Endothelial cell of umbilical vein (primary cell): Measurements from ENCODE around the gene SLC44A3. TPM values are rescaled to one million over a fixed set of nuclear protein-coding genes. Genes with fewer than 3 reads are reported as not detected.

Experiments
- BruUV-seq: library from RNA; stranded (reverse); fragments of 400-500 nt; replicated peaks from 2 replicates; lab custom pipeline; 2021; lab: Mats Ljungman, UMichigan
- CTCF ChIA-PET: fragments of 300-600, 350-600 bp; sonication (Branson Sonifier 250); formaldehyde crosslinking; loops from one replicate; lab custom pipeline; 2021; ENCODE audit warnings: antibody characterized with exemption, inconsistent platforms; lab: Charles Lee
- POLR2A ChIA-PET: fragments of 300-600, 350-600 bp; sonication (Branson Sonifier 250); formaldehyde crosslinking; loops from one replicate; lab custom pipeline; 2021; ENCODE audit warnings: antibody characterized with exemption, inconsistent platforms; lab: Charles Lee
- DNase-seq: peaks from one replicate; pipeline ENCODE4 v3.0.0-alpha.2; 2011; ENCODE audit warnings: low read depth, low spot score
- FAIRE-seq: peaks from 2 replicates; lab custom pipeline; 2011; peaks lifted over from hg19 to GRCh38; lab: Jason Lieb, UNC
- H2AFZ ChIP-seq: 2 replicates; pipeline ENCODE4 v1.6.0; 2012; ENCODE audit warnings: low read depth, low read length, control low read depth, inconsistent platforms
- H3K27ac ChIP-seq: 2 replicates; pipeline ENCODE4 v1.5.1; 2011; ENCODE audit warnings: low read depth, mild to moderate bottlenecking, control low read depth, low read length, moderate library complexity; ENCODE audit not compliant: insufficient read depth
- H3K27me3 ChIP-seq, 2 experiments: 2 replicates each; pipeline versions ENCODE4 v1.6.0 to v1.6.1; 2011; ENCODE audit warnings: low read length in 2 of 2, mixed read lengths in 1 of 2; ENCODE audit not compliant: control insufficient read depth in 2 of 2, insufficient read depth in 2 of 2
- H3K36me3 ChIP-seq, 2 experiments: 2 replicates in 1 of 2; 3 replicates in 1 of 2; pipeline ENCODE4 v1.5.1; 2011; ENCODE audit warnings: low read length in 2 of 2, mild to moderate bottlenecking in 1 of 2, moderate library complexity in 1 of 2; ENCODE audit not compliant: control insufficient read depth in 2 of 2, insufficient read depth in 2 of 2; ENCODE audit errors: extremely low read depth in 1 of 2
- H3K4me1 ChIP-seq: 3 replicates; pipeline ENCODE4 v1.5.1; 2011; ENCODE audit warnings: mild to moderate bottlenecking, low read length; ENCODE audit not compliant: control insufficient read depth, insufficient read depth; ENCODE audit errors: extremely low read depth
- H3K4me2 ChIP-seq: 2 replicates; pipeline ENCODE4 v1.6.1; 2011; ENCODE audit warnings: low read length, control low read depth, mixed read lengths; ENCODE audit not compliant: insufficient read depth
- H3K4me3 ChIP-seq, 3 experiments: fragments of 200-600 bp in 1 of 3; sonication (generic), shearing (Covaris generic) in 1 of 3; replicated peaks in 1 of 3; 2 replicates each; pipeline ENCODE4 v1.5.1; 2011 to 2016; ENCODE audit warnings: control low read depth in 3 of 3, low read length in 3 of 3, mild to moderate bottlenecking in 2 of 3, inconsistent platforms in 1 of 3, low read depth in 1 of 3, moderate library complexity in 1 of 3; ENCODE audit not compliant: insufficient read depth in 1 of 3
- H3K79me2 ChIP-seq: 2 replicates; pipeline ENCODE4 v1.6.0; 2012; ENCODE audit warnings: low read length, inconsistent platforms; ENCODE audit not compliant: control insufficient read depth, insufficient read depth
- H3K9ac ChIP-seq: replicated peaks from 2 replicates; pipeline ENCODE3; 2011; ENCODE audit warnings: low read length, control low read depth; ENCODE audit not compliant: insufficient read depth; ENCODE audit errors: extremely low read depth
- H3K9me1 ChIP-seq: replicated peaks from 3 replicates; pipeline ENCODE4 v1.6.0; 2011; ENCODE audit warnings: mild to moderate bottlenecking, low read length; ENCODE audit not compliant: control insufficient read depth, insufficient read depth; ENCODE audit errors: extremely low read depth
- H3K9me3 ChIP-seq: replicated peaks from 2 replicates; pipeline ENCODE4 v1.5.1; 2012; ENCODE audit warnings: low read length, inconsistent platforms; ENCODE audit not compliant: control insufficient read depth, insufficient read depth
- H4K20me1 ChIP-seq: replicated peaks from 2 replicates; pipeline ENCODE3; 2011; ENCODE audit warnings: mild to moderate bottlenecking, low read length; ENCODE audit not compliant: control insufficient read depth, insufficient read depth; ENCODE audit errors: extremely low read depth
- CTCF ChIP-seq, 2 donors: IDR thresholded peaks; 1 replicate in 1 of 2; 2 replicates in 1 of 2; pipeline ENCODE4 v1.5.1; 2011; ENCODE audit warnings: low read length in 2 of 2, mild to moderate bottlenecking in 2 of 2, moderate library complexity in 2 of 2, control low read depth in 1 of 2, inconsistent platforms in 1 of 2, low read depth in 1 of 2; ENCODE audit not compliant: insufficient read depth in 1 of 2; ENCODE audit errors: extremely low read depth in 1 of 2
- EZH2 ChIP-seq: IDR thresholded peaks from 2 replicates; pipeline ENCODE4 v1.6.1; 2012; ENCODE audit warnings: borderline replicate concordance, low read depth, mild to moderate bottlenecking, moderate library complexity, low read length, inconsistent platforms; ENCODE audit not compliant: severe bottlenecking
- FOS ChIP-seq: IDR thresholded peaks from 2 replicates; pipeline ENCODE4 v1.6.1; 2011; ENCODE audit warnings: mild to moderate bottlenecking, low read length, moderate library complexity, borderline replicate concordance; ENCODE audit not compliant: insufficient read depth
- GATA2 ChIP-seq: IDR thresholded peaks from 2 replicates; pipeline ENCODE4 v1.7.0; 2011; ENCODE audit warnings: low read depth, mild to moderate bottlenecking, moderate library complexity, mixed read lengths, low read length; ENCODE audit not compliant: insufficient read length, insufficient read depth
- JUN ChIP-seq: IDR thresholded peaks from 2 replicates; pipeline ENCODE4 v1.6.1; 2011; ENCODE audit warnings: borderline replicate concordance, low read depth; ENCODE audit not compliant: insufficient read length, insufficient read depth
- MAX ChIP-seq: IDR thresholded peaks from 2 replicates; pipeline ENCODE4 v1.6.1; 2011; ENCODE audit not compliant: insufficient read depth, insufficient read length
- MYC ChIP-seq: IDR thresholded peaks from one replicate; pipeline ENCODE4 v1.6.1; 2011; ENCODE audit warnings: mild to moderate bottlenecking, low read depth, low read length
- POLR2A ChIP-seq: IDR thresholded peaks from 2 replicates; pipeline ENCODE4 v1.6.1; 2012; ENCODE audit warnings: low read depth, mild to moderate bottlenecking, control low read depth, low read length
- POLR2AphosphoS5 ChIP-seq: IDR thresholded peaks from 2 replicates; pipeline ENCODE4 v1.6.1; 2012; ENCODE audit warnings: low read depth, mild to moderate bottlenecking, control low read depth, low read length, moderate library complexity; ENCODE audit not compliant: insufficient read depth
- dilution Hi-C: fragments of 300-500 bp; cut with MboI; formaldehyde crosslinking; loops from one replicate; pipeline ENCODE4 v1.15.0; 2019; ENCODE audit warnings: low sequenced_read_pairs; ENCODE audit not compliant: extremely low pct_ligation_motif_present
- intact Hi-C: fragments of 100-400 bp; cut with micrococcal nuclease; formaldehyde crosslinking; loops from one replicate; pipeline ENCODE4 v1.10.0; 2022
- polyA plus RNA-seq, 4 experiments: library from polyadenylated mRNA; depleted of rRNA in 3 of 4; stranded (reverse) in 3 of 4; unstranded in 1 of 4; fragments of >200 nt; gene quantifications; 2 replicates each; pipeline versions ENCODE4 v1.2.1 to v1.2.3, GENCODE V29; 2011 to 2012; ENCODE audit warnings: missing spikeins in 1 of 4
- total RNA-seq: library from RNA; stranded (reverse); gene quantifications from 2 replicates; pipeline ENCODE4 v1.2.3, GENCODE V29; 2021

The SLC44A3 gene
- total and polyA plus RNA-seq, 2 donors (not counting 3 experiments of a cell fraction or from before 2014, with no cell fraction given), result 0.29 to 0.42 TPM

GRCh38 chr1:94912263-94913184 is 92.4 kb downstream of the SLC44A3 start:
- dilution Hi-C loops, result loop anchor here (25.0 kb wide), 1 partner anchor 125 kb away; no protein-coding TSS in a partner anchor
- TF ChIP-seq MAX (no peak), GATA2 (no peak), POLR2A (no peak), EZH2 (no peak), JUN (no peak), POLR2AphosphoS5 (no peak), FOS (no peak), CTCF (IDR thresholded peaks at IDR 0.05; ENCODE audit: extremely low read depth in 1 of 2, insufficient read depth in 1 of 2, low read depth in 1 of 2, low read length in 2 of 2) (no peak), MYC (no peak)

More at GRCh38 chr1:94912263-94913184, 92.4 kb downstream of the SLC44A3 start:
- no peak overlapping the region for H2AFZ ChIP-seq
- CTCF ChIA-PET, result interaction anchor here (0.8 to 3.4 kb wide), 6 partner anchors 10 to 131 kb away, joined by 3 to 23 read pairs (median 5); no protein-coding TSS in a partner anchor
- DNase-seq (no peak), FAIRE-seq (no peak)
- peaks cover 93% of the 10 kb centered on the region for H3K79me2 ChIP-seq
- no peak overlapping the region for H3K27ac ChIP-seq
- H3K9me1 ChIP-seq, result no peaks in the 10 kb centered on the region
- H3K4me2 ChIP-seq, result no peak overlapping the region
- no peak overlapping the region for H3K9ac ChIP-seq
- BruUV-seq, result no TSS peak
- H4K20me1 ChIP-seq, result peaks cover 35% of the 10 kb centered on the region
- H3K4me3 ChIP-seq, result no peak overlapping the region
- no peaks in the 10 kb centered on the region for H3K27me3 ChIP-seq
- no peaks in the 10 kb centered on the region for H3K4me1 ChIP-seq
- no peaks in the 10 kb centered on the region for H3K9me3 ChIP-seq
- POLR2A ChIA-PET, result no interaction called here
- H3K36me3 ChIP-seq, result peaks cover 3 to 4% of the 10 kb centered on the region in 2 experiments
- intact Hi-C loops, result no loop called here
